Left colon (tissue), 2 donors: ENCODE measurements around the gene KIAA1671. TPM values are rescaled to one million over a fixed set of nuclear protein-coding genes. Genes with fewer than 3 reads are reported as not detected.

Source experiments
- ATAC-seq: fragments of 200-7000 bp; cut with Tn5 transposase; one replicate; pipeline ENCODE4 v1.9.1; 2020; ENCODE audit warnings: mild to moderate bottlenecking, moderate library complexity
- DNase-seq, 2 donors: peaks; one replicate each; pipeline ENCODE4 v3.0.0-alpha.2; 2020
- intact Hi-C, 2 donors: fragments of 100-400 bp; cut with DNase I in 1 of 2; cut with micrococcal nuclease in 1 of 2; formaldehyde crosslinking; loops; one replicate each; pipeline versions ENCODE4 v1.11.2 to v1.14.0; 2022; cut with DNase I, micrococcal nuclease
- total RNA-seq, 2 donors: library from RNA; stranded (reverse); fragmentation: NEBNext Ultra II Directional; extraction: Animal tissue kit (Norgen Biotek cat#: 25700); gene quantifications; one replicate each; pipeline ENCODE4 v1.2.1, GENCODE V29; 2021
- donor health status: DM: no; HTN: no; CAD: no.
- donor health status: DM: yes; HTN: yes; CAD: no.

Gene KIAA1671
- total RNA-seq, 2 donors from 2014 or later, result 100 to 106 TPM

DNA sequence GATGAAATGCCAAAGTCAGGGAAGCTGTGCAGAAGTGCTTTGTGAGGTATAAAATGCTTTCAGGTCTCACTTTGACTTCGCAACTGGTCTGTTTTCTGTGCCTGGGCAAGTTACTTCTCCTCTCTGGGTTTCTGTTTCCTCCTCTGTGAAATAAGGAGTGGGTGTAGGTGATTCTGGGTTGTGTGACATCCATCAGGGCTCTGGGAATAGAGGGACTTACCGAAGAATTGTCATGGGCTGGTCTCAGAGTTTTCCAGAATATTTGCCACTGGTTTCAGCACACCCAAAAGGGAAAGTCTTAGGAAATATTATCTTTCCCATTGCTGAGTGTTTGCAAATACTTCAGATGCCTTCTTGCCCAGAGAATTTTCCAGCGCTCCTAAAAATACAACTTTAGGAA lies 118.4 kb downstream of the KIAA1671 start:
- no peak for ATAC-seq
- intact Hi-C loops, result no loop called here
- DNase-seq, result no peak

DNA sequence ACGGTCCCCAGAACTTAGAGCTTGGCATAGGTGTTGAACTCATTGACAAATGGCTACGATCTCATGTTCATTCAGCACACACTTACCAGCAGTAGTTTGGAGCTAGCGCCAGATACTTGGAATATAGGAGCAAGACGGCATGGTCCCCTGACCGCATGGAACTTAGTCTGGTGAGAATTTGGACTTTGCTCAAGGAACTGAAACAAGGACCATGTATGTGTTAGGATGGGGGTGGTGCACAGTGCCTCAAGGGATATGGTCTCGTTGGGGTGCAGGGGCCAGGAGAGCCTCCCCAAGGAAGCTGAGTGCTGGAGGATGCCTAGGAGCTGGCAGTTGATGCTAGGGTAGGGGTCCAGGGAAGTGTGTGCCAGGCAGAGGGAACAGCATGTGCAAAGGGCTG lies 119.2 kb downstream of the KIAA1671 start:
- intact Hi-C loops, result no loop called here
- ATAC-seq (no peak), DNase-seq (no peak)

DNA sequence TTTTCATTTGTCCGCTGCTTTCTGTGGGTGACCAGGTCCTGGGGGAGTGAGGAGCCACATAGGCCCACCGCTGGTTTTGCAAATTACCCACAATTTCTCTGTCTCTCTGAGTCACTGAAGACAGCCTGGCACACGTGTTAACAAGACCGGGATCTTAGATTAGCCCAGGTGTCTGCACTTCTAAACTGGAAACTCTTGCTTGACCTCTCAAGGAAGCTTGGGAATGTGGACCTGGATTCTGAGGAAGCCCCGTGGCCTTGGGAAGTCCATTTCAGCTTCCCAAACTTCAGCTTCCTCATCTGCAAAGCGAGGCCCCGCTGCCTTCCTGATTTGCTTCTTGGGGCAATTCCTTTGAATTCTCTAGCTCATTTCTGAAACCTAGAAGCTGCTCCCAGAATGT lies 119.9 kb downstream of the KIAA1671 start:
- DNase-seq (no peak), ATAC-seq (no peak)
- intact Hi-C loops, result no loop called here

DNA sequence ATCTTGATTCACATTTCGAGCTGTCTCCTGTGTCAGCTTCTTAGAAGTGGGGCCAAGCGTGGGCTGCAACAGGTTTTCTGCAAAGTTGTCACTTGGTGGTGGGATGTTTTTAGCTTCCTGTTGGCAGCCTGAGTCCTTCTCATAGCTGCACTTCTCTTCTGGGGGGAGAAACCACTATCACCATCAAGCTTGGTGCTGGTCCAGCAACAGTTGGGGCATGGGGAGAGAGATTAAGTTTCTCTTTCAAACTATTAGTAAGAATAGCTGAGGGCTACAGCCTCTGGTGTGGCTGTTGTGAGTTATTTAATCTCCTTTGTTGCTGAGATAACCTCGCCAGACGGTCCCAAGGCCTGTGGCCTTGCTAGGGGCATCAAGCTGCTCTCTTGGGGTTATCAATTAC lies 123.8 kb downstream of the KIAA1671 start:
- DNase-seq (no peak), ATAC-seq (no peak)
- intact Hi-C loops, result no loop called here

DNA sequence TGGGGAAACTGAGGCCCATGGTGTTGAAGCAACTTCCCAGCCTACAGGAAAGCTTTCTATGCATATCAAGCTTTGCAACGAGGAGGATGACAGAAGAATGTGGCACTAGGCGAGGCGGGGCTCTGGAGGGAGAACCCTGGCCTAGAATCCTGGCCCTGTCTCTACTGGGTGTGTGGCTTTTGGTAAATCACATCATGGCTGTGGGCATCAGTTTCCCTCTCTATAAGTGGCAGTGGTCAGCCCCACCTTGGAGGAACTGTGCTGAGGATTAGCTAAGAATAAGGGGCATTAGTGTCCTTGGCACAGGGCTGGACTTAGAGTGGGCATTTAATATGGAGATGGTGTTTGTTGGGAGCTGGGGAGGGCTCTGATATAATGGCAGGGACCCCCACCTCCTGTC lies 124.5 kb downstream of the KIAA1671 start:
- DNase-seq (no peak), ATAC-seq (no peak)
- intact Hi-C loops, result no loop called here

DNA sequence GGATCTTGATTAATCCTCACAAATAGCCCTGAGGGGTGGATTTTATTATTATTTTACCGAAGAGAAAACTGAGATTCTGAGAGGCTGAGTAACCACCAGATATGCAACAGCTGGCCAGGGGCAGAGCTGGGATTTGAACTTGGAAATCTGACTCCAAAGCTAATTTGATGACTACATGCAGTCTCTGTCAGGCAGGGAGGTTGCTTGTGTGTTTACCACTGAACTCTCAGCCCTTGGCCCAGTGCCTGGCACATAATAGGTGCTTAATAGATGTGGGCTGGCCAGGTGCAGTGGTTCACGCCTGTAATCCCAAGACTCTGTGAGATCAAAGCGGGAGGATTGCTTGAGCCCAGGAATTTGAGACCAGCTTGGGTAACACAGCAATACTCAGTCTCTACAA lies 125.4 kb downstream of the KIAA1671 start:
- ATAC-seq (no peak), DNase-seq (no peak)
- intact Hi-C loops, result no loop called here

DNA sequence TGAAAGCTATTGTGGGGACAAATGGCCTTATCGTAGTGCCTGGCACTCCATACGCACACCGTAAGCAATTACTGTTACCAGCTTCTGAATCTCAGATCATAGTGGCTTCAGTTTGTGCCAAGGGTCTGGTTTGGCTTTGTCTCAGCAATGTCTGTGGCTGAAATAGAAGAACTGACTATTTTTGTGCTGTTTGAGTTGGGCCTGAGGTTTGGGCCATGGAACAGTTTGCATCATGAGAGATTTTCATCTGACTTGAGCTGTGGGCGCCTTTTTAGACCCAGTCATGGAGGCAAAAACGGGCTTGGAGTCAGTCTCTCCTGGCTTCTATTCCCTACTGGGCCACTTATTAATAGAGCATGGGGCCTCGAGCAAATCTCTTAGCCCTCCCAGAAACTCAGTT lies 126.1 kb downstream of the KIAA1671 start:
- intact Hi-C loops, result no loop called here
- no peak for DNase-seq
- ATAC-seq, result no peak

DNA sequence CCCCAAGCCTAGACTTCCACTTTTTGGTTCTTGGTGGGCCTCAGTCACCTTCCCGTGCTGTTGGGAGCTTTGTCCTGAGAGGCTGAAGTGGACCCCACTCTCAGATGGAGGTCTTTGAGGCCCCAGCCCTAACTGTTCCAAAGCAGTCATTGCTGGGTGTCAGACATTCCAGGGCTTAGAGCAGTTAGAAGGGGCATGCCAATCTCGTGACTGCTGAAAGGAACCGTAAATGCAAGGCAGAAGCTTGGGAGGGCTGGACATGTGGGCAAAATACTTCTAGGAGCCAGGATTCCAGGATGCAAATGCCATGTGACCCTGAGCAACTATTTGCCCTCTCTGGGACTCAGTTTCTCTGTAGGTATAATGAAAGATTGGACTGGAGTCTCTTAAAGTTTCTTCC lies 128.3 kb downstream of the KIAA1671 start:
- no peak for ATAC-seq
- no peak for DNase-seq
- intact Hi-C loops, result no loop called here

DNA sequence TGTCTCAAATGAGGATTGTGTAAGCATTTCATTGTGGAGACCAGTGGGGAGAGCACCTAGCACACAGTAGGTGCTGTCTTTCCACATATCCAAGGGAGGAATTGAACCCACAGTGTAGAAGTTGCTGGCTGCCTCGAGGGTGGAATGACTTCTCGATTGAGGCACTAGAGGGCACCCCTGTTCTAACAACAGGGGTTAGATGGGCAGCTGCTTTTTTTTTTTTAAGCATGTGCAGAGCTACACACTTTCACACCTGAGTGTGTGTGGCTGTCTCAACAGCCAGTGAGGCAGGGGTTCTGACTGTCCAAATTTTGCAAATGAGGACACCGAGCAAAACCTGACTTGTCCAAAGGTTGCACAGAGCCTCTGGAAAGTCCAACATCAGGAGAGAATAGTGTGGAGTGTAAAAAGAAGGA lies 128.9 kb downstream of the KIAA1671 start:
- peak; percentile 53 for ATAC-seq
- DNase-seq, result peak in 1 of 2 donors; percentile 47
- intact Hi-C loops, result no loop called here

DNA sequence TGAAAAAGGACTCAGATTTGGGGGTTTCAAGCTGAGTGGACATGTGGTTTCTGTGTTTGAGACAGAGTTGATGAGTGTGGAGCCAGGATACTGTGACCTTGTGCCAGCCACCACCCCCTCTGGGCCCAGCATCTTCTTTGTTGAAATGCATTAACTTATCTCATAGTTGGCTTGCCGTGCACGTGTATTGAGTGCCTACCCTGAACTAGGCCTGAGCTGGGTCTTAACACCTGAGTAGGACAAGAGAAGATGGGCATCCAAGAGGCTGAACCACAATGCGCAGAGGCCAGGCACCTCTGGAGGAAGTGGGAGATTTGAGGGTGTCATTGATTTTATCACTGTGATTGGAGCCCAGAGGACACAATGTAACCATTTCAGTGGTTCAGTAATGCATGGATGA lies 129.6 kb downstream of the KIAA1671 start:
- no peak for DNase-seq
- intact Hi-C loops, result no loop called here
- no peak for ATAC-seq

DNA sequence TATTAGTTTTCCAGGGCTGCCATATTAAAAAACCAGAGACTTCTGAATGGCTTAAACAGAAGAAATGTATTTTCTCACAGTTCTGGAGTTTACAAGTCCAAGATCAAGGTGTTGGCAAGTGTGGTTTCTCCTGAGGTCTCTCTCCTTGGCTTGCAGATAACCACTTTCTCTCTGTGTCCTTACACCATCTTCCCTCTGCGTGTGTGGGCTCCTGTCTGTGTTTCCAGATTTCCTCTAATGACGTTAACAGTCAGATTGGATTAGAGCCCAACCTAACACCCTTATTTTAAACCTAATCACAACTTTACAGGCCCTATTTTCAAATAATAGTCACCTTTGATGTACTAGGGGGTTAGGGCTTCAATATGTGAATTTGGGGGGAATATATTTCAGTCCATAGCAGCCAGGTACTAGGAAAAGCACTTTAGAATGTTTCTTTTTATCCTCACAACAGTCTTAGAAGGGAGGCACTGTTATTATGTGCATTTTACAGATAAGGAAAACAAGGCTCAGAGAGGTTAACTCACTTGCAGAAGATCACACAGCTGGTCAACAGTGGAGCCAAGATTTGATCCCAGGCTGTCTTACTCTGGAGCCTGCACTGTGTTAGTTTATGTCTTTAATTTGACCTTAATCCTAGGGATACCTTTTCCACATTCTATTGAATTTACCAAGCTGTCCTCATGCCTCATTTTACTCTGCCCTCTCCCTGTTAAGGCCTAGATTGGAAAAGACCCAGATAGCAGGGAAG lies 130.7 kb downstream of the KIAA1671 start:
- intact Hi-C loops, result no loop called here
- DNase-seq, result no peak
- ATAC-seq, result no peak

DNA sequence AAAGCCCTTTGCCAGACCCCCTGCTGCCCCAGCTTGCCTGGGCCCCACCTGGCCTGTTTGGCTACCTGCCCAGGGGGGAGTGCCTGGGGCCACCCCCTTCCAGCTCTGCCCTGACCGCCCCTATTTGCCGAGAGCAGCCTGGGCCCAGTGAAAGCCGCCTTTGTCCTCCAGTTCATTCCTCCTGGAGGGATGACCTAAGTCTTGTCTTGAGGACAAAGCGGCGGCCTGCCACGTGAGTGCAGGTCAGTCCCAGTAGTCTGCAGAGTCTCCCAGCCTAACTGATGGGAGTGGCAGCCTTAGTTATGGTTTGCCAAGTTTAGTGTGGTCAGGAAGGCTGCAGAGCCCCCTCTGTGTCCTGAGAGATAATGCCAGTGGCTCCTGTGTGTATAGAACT lies 131.3 kb downstream of the KIAA1671 start:
- ATAC-seq (peak; percentile 36), DNase-seq (no peak)
- intact Hi-C loops, result no loop called here

DNA sequence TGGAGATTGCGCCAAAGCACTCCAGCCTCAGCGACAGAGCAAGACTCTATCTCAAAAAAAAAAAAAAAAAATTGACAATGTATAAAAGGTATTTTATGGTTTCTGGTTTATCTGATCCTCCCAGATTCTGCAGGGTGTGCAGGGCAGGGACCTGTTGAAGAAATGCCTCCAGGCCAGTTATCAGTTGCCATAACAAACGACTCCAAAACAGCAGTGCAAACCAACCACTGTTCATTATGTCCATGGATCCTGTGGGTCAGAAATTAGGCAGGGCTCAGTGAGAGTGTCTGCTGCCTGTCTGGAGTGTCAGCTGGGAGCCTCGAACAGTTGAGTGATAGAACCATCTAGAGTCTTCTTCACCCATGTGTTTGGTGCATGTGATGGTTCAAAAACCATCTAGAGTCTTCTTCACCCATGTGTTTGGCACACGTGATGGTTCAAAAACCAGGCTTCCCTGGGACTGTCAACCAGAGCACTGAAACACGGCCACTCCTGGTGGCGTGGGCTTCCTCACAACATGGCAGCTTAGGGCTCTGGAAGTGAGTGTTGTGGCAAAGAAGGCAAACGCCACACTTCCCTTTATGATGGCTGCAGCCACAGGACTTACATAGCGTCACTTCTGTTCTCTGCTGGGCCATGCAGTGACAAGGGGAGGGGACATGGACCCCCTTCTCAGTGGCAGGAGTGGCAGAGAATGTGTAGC lies 132.0 kb downstream of the KIAA1671 start:
- intact Hi-C loops, result no loop called here
- no peak for ATAC-seq
- DNase-seq, result no peak

DNA sequence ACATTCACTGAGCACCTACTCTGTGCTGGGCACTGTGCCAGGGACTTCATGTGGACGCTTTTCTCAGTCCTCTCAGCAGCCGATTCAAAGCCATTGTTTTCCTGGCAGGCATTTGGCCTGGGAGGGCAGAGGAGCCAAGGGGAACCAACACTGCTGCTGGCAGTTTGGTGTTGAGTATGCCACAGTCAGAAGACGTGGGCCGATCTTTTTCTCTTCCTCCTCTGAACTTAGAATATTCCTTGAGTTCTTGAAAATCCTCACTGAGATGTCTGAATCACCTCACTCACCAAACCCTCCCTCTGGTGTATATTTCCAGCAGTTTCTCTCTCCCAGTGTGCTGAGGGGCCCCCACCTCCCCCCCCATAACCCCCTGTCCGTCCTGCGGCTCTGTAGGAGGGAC lies 132.6 kb downstream of the KIAA1671 start:
- ATAC-seq (no peak), DNase-seq (no peak)
- intact Hi-C loops, result no loop called here

DNA sequence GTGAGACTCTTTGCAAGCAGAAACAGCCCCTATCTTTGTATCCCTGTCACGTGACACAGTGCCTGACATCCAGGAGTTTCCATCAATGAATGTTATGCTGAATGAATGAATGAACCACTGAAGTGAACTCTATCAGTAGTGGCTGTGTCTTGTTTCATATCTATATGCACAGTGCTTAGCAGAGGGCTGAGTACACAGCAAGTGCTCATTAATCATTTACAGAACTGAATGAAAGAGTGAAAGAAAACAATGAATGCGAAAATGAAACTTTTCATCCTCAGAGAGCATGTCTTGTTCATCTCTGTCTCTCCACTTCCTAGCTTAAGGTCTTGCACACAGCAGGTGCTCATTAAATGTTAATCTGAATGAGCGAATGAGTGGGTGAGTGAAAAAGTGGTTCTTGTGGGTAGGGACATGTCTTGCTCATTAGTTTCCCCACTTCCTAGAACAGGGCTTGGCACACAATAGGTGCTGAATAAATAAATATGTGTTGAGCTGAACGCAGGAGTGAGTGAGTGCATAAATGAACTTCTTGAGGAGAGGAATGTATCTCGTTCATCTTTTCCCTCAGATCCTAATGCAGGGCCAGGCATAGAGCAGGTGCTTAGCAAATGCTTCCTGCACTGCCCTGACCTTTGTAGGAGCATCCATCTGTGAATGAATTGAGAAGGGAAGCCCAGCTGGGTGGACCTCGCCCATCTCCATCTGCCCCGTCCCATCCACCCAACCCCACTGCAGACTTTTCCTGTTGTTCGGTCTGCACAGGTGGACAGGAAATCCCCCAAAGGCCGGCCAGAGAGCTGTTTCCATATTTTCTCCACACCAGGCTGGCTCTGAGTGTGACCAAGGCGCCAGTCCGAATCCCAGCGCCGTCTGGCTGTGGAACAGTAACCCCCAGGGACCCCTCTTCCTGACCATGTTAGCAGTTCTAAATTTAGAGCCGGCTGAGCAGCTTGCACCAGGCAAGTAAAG lies 133.7 kb downstream of the KIAA1671 start:
- intact Hi-C loops, result no loop called here
- DNase-seq (no peak), ATAC-seq (peak; percentile 70)

DNA sequence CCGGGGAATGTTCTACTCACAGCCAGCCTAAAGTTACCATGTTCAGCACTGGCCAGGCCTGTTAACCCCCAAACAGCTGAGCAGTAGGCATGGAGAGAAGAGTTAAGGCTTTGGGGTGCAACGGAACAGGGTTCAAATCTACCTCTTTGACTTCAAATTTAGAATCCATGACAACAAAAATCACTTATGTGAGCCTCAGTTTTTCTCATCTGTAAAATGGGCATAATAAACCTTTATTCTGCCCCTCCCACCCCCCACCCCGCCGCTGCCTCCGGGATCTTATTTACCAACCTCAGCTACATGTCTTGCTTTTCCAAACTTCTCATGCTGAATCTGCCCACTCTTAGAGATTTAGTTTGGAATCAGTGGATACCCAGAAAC lies 134.4 kb downstream of the KIAA1671 start:
- ATAC-seq (no peak), DNase-seq (no peak)
- intact Hi-C loops, result no loop called here

DNA sequence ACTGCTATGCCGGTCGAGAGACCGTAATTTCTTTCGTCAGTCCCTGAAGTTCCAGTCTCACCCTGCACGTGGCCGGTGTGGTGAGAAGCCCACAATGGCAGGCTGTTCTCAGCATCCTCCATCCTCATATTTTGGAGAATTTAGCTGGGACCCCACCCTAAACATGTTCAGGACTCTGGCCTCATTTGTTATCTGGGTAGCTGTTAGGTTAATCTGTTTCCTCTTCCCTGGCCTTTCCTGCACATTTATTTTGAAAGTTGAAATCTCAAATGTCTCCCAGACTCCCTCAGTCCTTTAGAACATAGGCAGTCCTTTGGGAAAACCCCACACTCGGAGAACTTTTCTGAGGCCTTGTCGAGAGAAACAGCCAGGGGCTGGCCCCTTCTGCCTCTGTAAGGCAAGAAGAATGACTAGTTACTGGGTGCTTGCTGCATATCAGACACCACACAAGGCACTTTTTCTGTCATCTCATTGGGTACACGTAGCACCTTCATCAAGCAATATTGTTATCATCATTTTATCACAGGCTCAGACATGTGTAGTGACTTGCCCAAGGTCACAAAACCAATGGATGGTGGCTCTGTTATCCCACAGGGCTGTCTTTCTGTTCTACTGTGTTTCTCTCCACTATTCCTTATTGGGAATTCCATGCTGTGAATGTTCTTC lies 137.8 kb downstream of the KIAA1671 start:
- DNase-seq, result no peak
- intact Hi-C loops, result no loop called here
- no peak for ATAC-seq

DNA sequence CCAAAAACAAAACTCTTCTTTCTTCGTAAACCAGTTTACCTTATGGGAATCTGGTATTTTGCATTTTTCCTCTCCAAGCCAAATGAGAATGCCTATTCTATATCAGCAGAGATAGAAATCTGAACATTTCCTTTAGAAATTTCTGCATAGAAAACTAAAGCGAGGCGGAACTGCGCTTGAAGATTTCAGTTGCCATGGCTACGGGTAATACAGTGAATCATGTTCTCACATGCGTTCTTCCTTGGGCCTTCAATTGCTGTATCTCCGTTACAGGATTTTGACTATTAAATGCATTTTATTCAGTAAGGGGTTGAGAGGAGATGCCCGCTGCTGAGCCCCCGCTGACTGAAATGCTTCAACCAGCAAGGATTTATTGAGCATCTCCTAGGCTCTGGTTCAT lies 138.9 kb downstream of the KIAA1671 start:
- intact Hi-C loops, result no loop called here
- DNase-seq, result no peak
- no peak for ATAC-seq

DNA sequence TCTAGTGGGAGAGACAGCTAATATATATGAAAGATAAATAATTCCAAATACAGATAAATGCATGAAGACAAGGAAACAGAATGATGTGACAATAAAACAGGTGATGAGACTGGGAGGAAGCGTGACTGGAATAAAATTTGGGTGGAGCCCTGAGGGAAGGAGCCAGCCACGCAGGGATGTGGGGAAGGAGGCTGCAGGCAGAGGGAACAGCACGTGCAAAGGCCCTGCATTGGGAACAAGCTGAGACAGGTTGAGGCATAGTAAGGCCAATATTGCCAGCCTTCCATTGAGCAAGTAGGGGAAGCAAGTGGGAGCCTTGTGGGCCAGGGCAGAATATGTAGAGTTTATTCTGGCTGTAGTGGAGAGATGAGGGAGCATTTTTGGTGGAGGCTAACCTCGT lies 139.6 kb downstream of the KIAA1671 start:
- intact Hi-C loops, result no loop called here
- ATAC-seq (no peak), DNase-seq (no peak)
